Mucosa of gallbladder (tissue), 1 donor: ENCODE measurements around the gene CD5L. TPM values are rescaled to one million over a fixed set of nuclear protein-coding genes. Genes with fewer than 3 reads are reported as not detected.

Source experiments
- DNase-seq: peaks from one replicate; pipeline ENCODE4 v3.0.0-alpha.2; 2020; ENCODE audit warnings: low spot score
- total RNA-seq: library from RNA; stranded (reverse); gene quantifications from one replicate; pipeline ENCODE4 v1.2.1, GENCODE V29; 2021
- donor health status: DM: no; HTN: no; CAD: no.

CD5L gene
- total RNA-seq, 1 donor from 2014 or later = not detected

GRCh38 chr1:157813269-157813668, 28.3 kb downstream of the CD5L start:
- no peak for DNase-seq

- DNase-seq = no peak
Measured at GRCh38 chr1:157806431-157807149, 35.0 kb downstream of the CD5L start.

DNA sequence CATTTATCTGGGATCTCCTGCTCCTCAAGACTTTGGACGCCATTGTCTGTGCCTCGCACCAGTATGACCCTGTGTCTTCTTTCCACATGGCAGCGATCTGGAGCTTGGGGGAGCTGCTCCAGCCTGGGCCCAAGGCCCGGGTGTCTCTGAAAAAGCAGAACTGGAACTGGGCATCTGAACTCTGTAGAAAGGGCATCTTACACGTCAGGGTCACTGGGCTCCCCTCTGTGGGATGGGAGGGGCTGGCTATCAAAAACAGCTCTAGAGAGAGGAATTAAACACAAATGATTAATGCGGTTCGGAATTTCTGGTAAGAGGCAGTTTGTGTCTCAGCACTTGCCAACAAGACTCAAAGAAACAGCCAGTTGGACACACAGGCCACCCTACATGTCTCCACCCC, 37.8 kb downstream of the CD5L start:
- DNase-seq = no peak

- no peak for DNase-seq
Measured at GRCh38 chr1:157799996-157800395, 41.6 kb downstream of the CD5L start.

GRCh38 chr1:157798211-157798610, 43.4 kb downstream of the CD5L start:
- no peak for DNase-seq

DNA sequence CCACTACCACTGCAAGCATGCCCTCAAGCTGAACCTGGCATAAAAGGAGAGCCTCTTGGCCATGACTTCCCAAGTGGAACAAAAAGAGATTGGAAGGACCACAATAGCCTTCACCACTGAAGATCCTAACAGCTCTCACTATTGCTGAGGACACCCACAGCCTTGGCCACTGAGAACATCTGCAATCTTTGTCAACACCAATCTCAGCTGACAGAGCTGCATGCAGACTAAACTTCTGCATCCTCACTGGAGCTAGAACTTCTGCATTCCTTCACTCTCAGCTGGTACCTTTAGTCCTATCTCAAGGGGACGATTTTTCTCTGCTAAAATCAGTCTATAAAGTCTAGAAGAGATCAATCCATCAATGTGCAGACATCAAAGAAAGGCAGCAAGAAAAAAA, 56.4 kb downstream of the CD5L start:
- DNase-seq = no peak

DNA sequence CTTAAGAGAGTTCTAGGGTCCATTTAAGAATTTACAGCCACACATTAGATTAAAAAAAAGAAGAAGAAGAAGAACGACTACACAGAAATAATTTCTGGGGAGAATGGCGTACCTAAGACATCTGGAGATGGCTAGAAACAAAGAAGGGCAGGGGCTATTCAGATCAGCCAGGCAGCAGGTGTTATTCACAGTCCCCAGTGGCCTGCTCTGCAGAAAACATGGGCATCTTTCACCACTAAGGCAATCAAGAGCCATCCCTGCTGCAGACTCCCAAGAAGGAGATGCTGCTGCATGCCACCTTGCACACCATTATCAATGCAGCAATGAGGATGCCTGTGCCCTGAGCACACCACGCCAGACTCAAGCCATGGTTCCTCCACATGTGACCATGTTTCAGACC, 56.8 kb downstream of the CD5L start:
- DNase-seq = no peak

DNA sequence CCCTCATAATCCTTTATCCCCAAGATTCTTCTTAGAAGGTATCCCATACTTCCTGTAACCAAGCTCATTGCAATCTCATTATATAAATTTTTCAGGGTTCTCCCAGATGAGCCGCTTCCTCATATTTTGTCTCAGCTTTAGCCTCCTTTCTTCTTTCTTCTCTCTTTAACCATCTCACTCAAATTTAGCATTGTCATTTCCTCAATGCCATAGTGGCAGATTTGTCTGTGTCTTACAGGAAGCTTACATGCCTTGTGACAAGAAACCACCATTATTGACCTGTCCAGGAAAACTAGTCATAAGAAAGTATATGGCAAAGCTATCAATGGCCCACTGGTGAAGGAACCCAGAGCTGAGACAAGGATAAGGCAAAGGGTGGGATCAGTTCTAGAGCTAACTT, 58.7 kb downstream of the CD5L start:
- DNase-seq = no peak

- no peak for DNase-seq
Measured at GRCh38 chr1:157781048-157781447, 60.6 kb downstream of the CD5L start.

Other genes starting within 250 kb of the CD5L start
- gene FCRL4, start 243.7 kb downstream of the CD5L start, total RNA-seq = not detected
- 0.03 TPM for gene FCRL3, start 141.0 kb downstream of the CD5L start, total RNA-seq
- 0.09 TPM for gene FCRL2, start 64.7 kb downstream of the CD5L start, total RNA-seq
- not detected for gene FCRL1, start 21.7 kb downstream of the CD5L start, total RNA-seq
- gene KIRREL1, start 151.8 kb upstream of the CD5L start, total RNA-seq = 26.8 TPM